Measurements from ENCODE around the gene ZNF615.

- no peak for TF ChIP-seq POLR2A (IDR thresholded peaks at IDR 0.05)
- TF ChIP-seq, protein P1, sequence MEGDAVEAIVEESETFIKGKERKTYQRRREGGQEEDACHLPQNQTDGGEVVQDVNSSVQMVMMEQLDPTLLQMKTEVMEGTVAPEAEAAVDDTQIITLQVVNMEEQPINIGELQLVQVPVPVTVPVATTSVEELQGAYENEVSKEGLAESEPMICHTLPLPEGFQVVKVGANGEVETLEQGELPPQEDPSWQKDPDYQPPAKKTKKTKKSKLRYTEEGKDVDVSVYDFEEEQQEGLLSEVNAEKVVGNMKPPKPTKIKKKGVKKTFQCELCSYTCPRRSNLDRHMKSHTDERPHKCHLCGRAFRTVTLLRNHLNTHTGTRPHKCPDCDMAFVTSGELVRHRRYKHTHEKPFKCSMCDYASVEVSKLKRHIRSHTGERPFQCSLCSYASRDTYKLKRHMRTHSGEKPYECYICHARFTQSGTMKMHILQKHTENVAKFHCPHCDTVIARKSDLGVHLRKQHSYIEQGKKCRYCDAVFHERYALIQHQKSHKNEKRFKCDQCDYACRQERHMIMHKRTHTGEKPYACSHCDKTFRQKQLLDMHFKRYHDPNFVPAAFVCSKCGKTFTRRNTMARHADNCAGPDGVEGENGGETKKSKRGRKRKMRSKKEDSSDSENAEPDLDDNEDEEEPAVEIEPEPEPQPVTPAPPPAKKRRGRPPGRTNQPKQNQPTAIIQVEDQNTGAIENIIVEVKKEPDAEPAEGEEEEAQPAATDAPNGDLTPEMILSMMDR (IDR thresholded peaks at IDR 0.05) = no peak
Observed at GRCh38 chr19:51959791-51960190, 48.2 kb downstream of the ZNF615 start.

All from testis (tissue), 2 donors.